ENCODE results near the gene ASPM. TPM values are rescaled to one million over a fixed set of nuclear protein-coding genes. Genes with fewer than 3 reads are reported as not detected.

The ASPM gene
- total RNA-seq, 6 donors from 2014 or later: under 0.01 to 2.7 (median 1.1) TPM

DNA sequence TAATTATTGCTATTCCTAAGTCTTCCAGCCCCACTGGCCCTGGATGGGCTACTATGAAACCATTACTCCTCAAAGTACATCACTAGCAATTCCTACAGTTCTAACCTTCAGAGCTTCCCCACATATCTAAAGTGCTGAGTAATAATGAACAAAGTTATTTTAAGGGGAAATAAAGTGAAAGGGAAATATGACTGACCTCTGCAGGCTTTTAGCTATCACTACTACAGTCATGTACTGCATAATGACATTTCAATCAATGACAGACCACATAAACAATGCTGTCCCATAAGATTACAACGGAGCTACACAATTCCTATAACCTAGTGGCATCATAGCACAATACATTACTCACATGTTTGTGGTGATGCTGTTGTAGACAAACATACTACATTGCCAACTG is 32.5 kb upstream of the ASPM start:
- 38 to 62% methylated on average over 1 of the region's 1 CpG for WGBS, 2 donors
- Histone ChIP-seq H3K4me3 (no peak overlapping the region), H3K27me3 (no peaks in the 10 kb centered on the region), H3K27ac (no peak overlapping the region), H3K9me3 (no peaks in the 10 kb centered on the region), H3K4me1 (peaks cover 0 to 10% (median 7%) of the 10 kb centered on the region in 4 donors), H3K36me3 (peaks cover 0 to 56% (median 7%) of the 10 kb centered on the region in 4 donors)
- ATAC-seq (ENCODE audit: low FRiP score in 2 of 2) (no peak), DNase-seq (no peak)
- TF ChIP-seq, protein P1, sequence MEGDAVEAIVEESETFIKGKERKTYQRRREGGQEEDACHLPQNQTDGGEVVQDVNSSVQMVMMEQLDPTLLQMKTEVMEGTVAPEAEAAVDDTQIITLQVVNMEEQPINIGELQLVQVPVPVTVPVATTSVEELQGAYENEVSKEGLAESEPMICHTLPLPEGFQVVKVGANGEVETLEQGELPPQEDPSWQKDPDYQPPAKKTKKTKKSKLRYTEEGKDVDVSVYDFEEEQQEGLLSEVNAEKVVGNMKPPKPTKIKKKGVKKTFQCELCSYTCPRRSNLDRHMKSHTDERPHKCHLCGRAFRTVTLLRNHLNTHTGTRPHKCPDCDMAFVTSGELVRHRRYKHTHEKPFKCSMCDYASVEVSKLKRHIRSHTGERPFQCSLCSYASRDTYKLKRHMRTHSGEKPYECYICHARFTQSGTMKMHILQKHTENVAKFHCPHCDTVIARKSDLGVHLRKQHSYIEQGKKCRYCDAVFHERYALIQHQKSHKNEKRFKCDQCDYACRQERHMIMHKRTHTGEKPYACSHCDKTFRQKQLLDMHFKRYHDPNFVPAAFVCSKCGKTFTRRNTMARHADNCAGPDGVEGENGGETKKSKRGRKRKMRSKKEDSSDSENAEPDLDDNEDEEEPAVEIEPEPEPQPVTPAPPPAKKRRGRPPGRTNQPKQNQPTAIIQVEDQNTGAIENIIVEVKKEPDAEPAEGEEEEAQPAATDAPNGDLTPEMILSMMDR (IDR thresholded peaks at IDR 0.05): no peak
- TF ChIP-seq POLR2AphosphoS5 (IDR thresholded peaks at IDR 0.05): no peak
- no peak for TF ChIP-seq EP300 (IDR thresholded peaks at IDR 0.05)
- TF ChIP-seq POLR2A (IDR thresholded peaks at IDR 0.05): no peak

DNA sequence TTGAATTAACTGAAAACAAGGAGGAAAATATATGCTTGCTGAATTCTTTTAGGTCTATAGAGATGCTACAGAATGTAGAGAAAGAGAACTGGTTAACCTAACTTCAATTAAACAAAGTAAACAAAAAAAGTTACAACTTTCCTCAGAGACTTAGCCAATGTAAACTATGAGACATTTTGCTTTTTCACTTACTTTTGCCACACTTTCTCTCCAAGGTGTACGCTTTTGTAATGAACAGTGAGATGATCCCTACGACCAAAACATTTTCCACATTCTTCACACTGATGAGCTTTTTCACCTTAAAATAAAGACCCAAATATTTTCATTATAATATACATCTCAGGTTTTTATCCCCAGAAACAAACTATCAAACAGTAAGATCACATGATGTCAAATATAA is 28.3 kb upstream of the ASPM start:
- no peaks in the 10 kb centered on the region for H3K9me3 ChIP-seq
- no peak overlapping the region for H3K4me3 ChIP-seq
- DNase-seq (no peak), ATAC-seq (ENCODE audit: low FRiP score in 2 of 2) (no peak)
- peaks cover 0 to 50% (median 4%) of the 10 kb centered on the region in 4 donors for H3K36me3 ChIP-seq
- WGBS, 2 donors: 72 to 75% methylated on average over 2 of the region's 2 CpGs
- peaks cover 0 to 19% (median 5%) of the 10 kb centered on the region in 4 donors for H3K4me1 ChIP-seq
- no peaks in the 10 kb centered on the region for H3K27me3 ChIP-seq
- peak overlapping the region in 2 of 4 donors; percentile 10 to 46 for H3K27ac ChIP-seq
- TF ChIP-seq POLR2A (IDR thresholded peaks at IDR 0.05): no peak
- TF ChIP-seq EP300 (IDR thresholded peaks at IDR 0.05): no peak
- no peak for TF ChIP-seq POLR2AphosphoS5 (IDR thresholded peaks at IDR 0.05)
- TF ChIP-seq, protein P1 (IDR thresholded peaks at IDR 0.05): no peak

DNA sequence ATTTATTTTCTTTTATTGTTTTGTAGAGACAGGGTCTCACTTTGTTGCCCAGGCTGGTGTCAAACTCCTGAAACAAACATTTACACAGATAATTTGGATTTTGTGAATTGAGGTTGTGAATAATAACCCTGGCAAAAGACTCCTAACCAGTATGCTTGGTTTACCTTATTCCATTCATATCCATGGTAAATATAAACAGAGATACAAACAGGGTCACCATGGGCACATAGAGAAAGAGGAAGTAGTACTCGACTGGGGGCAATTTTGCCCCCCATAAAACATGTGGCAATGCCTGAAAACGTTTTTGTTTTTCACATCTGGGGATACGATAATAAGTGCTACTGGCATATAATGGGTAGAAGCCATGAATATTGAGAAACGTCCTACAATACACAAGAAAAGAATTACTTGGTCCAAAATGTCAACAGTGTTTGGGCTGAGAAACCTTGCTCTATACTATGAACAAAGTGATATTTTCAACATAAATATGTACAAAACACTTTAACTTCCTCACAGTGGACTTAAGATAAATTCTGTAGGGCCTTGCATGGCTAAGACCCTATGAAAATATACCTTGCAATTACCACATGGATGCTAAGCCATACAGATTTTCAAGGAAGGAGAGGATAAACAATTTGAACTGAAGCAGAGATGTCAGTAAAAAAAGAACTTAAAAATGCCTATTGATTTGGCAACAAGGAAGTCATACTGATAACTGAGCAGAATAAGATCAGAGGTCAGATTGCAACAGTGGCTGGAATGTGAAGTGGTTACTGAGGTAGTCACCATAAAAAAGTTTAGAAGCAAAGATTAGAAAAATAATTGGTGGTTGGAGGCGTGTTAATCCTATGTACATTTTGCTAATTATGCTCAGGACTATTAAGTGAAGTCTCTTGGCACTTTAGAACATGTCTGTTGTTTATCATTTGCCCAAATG is 27.4 kb upstream of the ASPM start:
- Histone ChIP-seq H3K36me3 (peaks cover 0 to 40% (median 3%) of the 10 kb centered on the region in 4 donors), H3K4me3 (no peak overlapping the region), H3K27me3 (no peaks in the 10 kb centered on the region), H3K27ac (peak overlapping the region; percentile 2 to 60 (median 12)), H3K4me1 (peaks cover 0 to 19% (median 5%) of the 10 kb centered on the region in 4 donors), H3K9me3 (no peaks in the 10 kb centered on the region)
- TF ChIP-seq POLR2AphosphoS5 (IDR thresholded peaks at IDR 0.05): no peak
- no peak for TF ChIP-seq POLR2A (IDR thresholded peaks at IDR 0.05)
- no peak for TF ChIP-seq EP300 (IDR thresholded peaks at IDR 0.05)
- TF ChIP-seq, protein P1 (IDR thresholded peaks at IDR 0.05): no peak
- WGBS, 2 donors: 56 to 60% methylated on average over 5 of the region's 5 CpGs
- peak in 1 of 2 donors; percentile 46 for DNase-seq
- peak in 1 of 2 donors; percentile 55 for ATAC-seq (ENCODE audit: low FRiP score in 2 of 2)

DNA sequence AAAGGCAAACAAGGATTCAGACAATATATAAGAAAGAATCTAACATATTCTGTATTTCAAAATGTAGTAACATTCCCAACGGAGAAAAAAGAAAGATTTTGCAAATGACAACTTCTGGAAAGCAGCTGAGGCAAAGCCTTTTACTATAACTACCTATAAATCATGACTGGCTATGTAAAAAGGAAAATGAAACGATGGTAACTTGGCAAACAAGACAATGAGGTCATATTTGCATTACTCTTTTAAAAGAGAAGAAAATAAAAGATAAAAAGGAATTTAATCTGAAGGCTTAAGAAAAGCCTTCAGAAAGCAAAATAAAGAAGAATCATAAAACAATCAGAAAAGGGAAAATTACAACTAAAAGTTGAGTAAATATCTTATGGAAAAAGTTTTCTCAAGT is 25.1 kb upstream of the ASPM start:
- peaks cover 0 to 19% (median 5%) of the 10 kb centered on the region in 4 donors for H3K4me1 ChIP-seq
- TF ChIP-seq POLR2A (IDR thresholded peaks at IDR 0.05) (no peak), POLR2AphosphoS5 (IDR thresholded peaks at IDR 0.05) (no peak), EP300 (IDR thresholded peaks at IDR 0.05) (no peak)
- TF ChIP-seq, protein P1 (IDR thresholded peaks at IDR 0.05): no peak
- DNase-seq (no peak), ATAC-seq (ENCODE audit: low FRiP score in 2 of 2) (no peak)
- peaks cover 0 to 32% (median 5%) of the 10 kb centered on the region in 4 donors for H3K36me3 ChIP-seq
- H3K4me3 ChIP-seq: no peak overlapping the region
- no peaks in the 10 kb centered on the region for H3K27me3 ChIP-seq
- 42% methylated on average over 2 of the region's 2 CpGs for WGBS, 2 donors
- H3K9me3 ChIP-seq: no peaks in the 10 kb centered on the region
- H3K27ac ChIP-seq: no peak overlapping the region
